ENCODE data around the gene IPO11.

- no peak for TF ChIP-seq CTCF (conservative IDR thresholded peaks at IDR 0.05; ENCODE audit: low read depth, low read length)
- TF ChIP-seq EZH2 (IDR thresholded peaks at IDR 0.05; ENCODE audit: low read length, unreplicated experiment) = no peak
Observed at GRCh38 chr5:62555930-62556329, 143.4 kb downstream of the IPO11 start.
